Uterus (tissue), 4 donors: ENCODE data around the gene GARIN1A. TPM values are rescaled to one million over a fixed set of nuclear protein-coding genes. Genes with fewer than 3 reads are reported as not detected.
"Not testable (repeated sequence)": the region's sequence is repeated elsewhere in the genome, so short reads cannot be mapped to it uniquely, and the experiment has no call there.

Experiments used
- DNase-seq, 2 donors: peaks; one replicate each; pipeline ENCODE4 v3.0.0-alpha.2; 2019 to 2020
- H3K27ac ChIP-seq, 2 donors: fragments of 200-600 bp; sonication (generic); 1 replicate in 1 of 2; 2 replicates in 1 of 2; pipeline ENCODE4 v1.5.1; 2016 to 2018
- H3K27me3 ChIP-seq, 2 donors: fragments of 200-600 bp; sonication (generic); one replicate each; pipeline ENCODE4 v1.5.1; 2018 to 2019; ENCODE audit warnings: control low read depth in 1 of 2
- H3K36me3 ChIP-seq, 2 donors: fragments of 200-600 bp; sonication (generic); one replicate each; pipeline ENCODE4 v1.5.1; 2019; ENCODE audit warnings: control low read depth in 1 of 2
- H3K4me1 ChIP-seq, 2 donors: fragments of 200-600 bp; sonication (generic); one replicate each; pipeline ENCODE4 v1.5.1; 2018 to 2019; ENCODE audit warnings: control low read depth in 1 of 2
- H3K4me3 ChIP-seq, 2 donors: fragments of 200-600 bp; sonication (generic); 1 replicate in 1 of 2; 2 replicates in 1 of 2; pipeline ENCODE4 v1.5.1; 2018 to 2019; ENCODE audit warnings: mild to moderate bottlenecking in 1 of 2
- H3K9me3 ChIP-seq, 2 donors: fragments of 200-600 bp; sonication (generic); one replicate each; pipeline ENCODE4 v1.5.1; 2019; ENCODE audit warnings: control low read depth in 1 of 2
- CTCF ChIP-seq, 4 experiments: fragments of 200-600 bp in 2 of 4; fragments of 450-650 bp in 2 of 4; sonication (generic) in 2 of 4; IDR thresholded peaks; one replicate each; pipeline ENCODE4 v1.5.1; 2016 to 2019; ENCODE audit warnings: antibody characterized with exemption in 4 of 4, mild to moderate bottlenecking in 2 of 4, moderate library complexity in 1 of 4
- POLR2A ChIP-seq, 2 donors: fragments of 450-650 bp; IDR thresholded peaks; one replicate each; pipeline ENCODE4 v1.6.1; 2016; ENCODE audit warnings: antibody characterized with exemption in 2 of 2, mild to moderate bottlenecking in 1 of 2, moderate library complexity in 1 of 2
- intact Hi-C: fragments of 100-400 bp; cut with DNase I; formaldehyde crosslinking; loops from one replicate; pipeline ENCODE4 v1.15.1; 2023; ENCODE audit warnings: low total_unique reads
- total RNA-seq, 4 donors: library from RNA; depleted of rRNA in 3 of 4; stranded (reverse); fragments of >200 nt in 3 of 4; gene quantifications; one replicate each; pipeline versions ENCODE4 v1.1.0 to v1.2.4, GENCODE V29; 2014 to 2023
- donor health status: DM: yes; HTN: yes; CAD: no.

Gene GARIN1A
- 1 to 10 TPM in 1 of 4 donors, under 1 TPM in 1, not detected in 2; 0.35 to 6.6 TPM for total RNA-seq

GRCh38 chr7:128671992-128672391 lies at the start of gene GARIN1A:
GARIN1A (plus strand) TSS chr7:128672292; CDS start chr7:128672398, 106 bp downstream.
- H3K36me3 ChIP-seq: no peaks in the 10 kb centered on the region
- no peak for TF ChIP-seq CTCF (IDR thresholded peaks at IDR 0.05)
- no peak for TF ChIP-seq POLR2A (IDR thresholded peaks at IDR 0.05)
- no peaks in the 10 kb centered on the region for H3K4me1 ChIP-seq
- no peak for DNase-seq
- H3K27ac ChIP-seq: no peak within 1 kb of the TSS
- no peak within 1 kb of the TSS for H3K4me3 ChIP-seq
- H3K27me3 ChIP-seq: no peaks in the 10 kb centered on the region
- no peaks in the 10 kb centered on the region for H3K9me3 ChIP-seq
- intact Hi-C loops: no loop called here

GRCh38 chr7:128627124-128627523 lies 45.0 kb upstream of the GARIN1A start:
- H3K4me1 ChIP-seq, intact Hi-C loops, H3K27ac ChIP-seq, H3K36me3 ChIP-seq, H3K27me3 ChIP-seq, H3K9me3 ChIP-seq, H3K4me3 ChIP-seq, DNase-seq: not testable (repeated sequence)

- intact Hi-C loops: not testable (repeated sequence)
Observed at GRCh38 chr7:128633915-128634314, 38.2 kb upstream of the GARIN1A start.

GRCh38 chr7:128645206-128645605 lies 26.9 kb upstream of the GARIN1A start:
- H3K27me3 ChIP-seq, H3K4me1 ChIP-seq, H3K27ac ChIP-seq, intact Hi-C loops, H3K4me3 ChIP-seq, H3K9me3 ChIP-seq, H3K36me3 ChIP-seq, DNase-seq: not testable (repeated sequence)

More at GRCh38 chr7:128633915-128634314, 38.2 kb upstream of the GARIN1A start:
- not testable (repeated sequence) for H3K9me3 ChIP-seq, DNase-seq, H3K4me3 ChIP-seq, H3K27me3 ChIP-seq, H3K36me3 ChIP-seq, H3K4me1 ChIP-seq, H3K27ac ChIP-seq

- DNase-seq, intact Hi-C loops, H3K27me3 ChIP-seq, H3K27ac ChIP-seq, H3K9me3 ChIP-seq, H3K36me3 ChIP-seq, H3K4me1 ChIP-seq, H3K4me3 ChIP-seq: not testable (repeated sequence)
Observed at GRCh38 chr7:128645844-128646243, 26.2 kb upstream of the GARIN1A start.

GRCh38 chr7:128646877-128647276 lies 25.2 kb upstream of the GARIN1A start:
- H3K27me3 ChIP-seq, DNase-seq, H3K4me3 ChIP-seq, intact Hi-C loops, H3K4me1 ChIP-seq, H3K27ac ChIP-seq, H3K9me3 ChIP-seq, H3K36me3 ChIP-seq: not testable (repeated sequence)

- H3K4me1 ChIP-seq, H3K27me3 ChIP-seq, intact Hi-C loops, H3K27ac ChIP-seq, H3K4me3 ChIP-seq, DNase-seq, H3K36me3 ChIP-seq, H3K9me3 ChIP-seq: not testable (repeated sequence)
Observed at GRCh38 chr7:128651096-128651495, 21.0 kb upstream of the GARIN1A start.

GRCh38 chr7:128652606-128653005 lies 19.5 kb upstream of the GARIN1A start:
- H3K9me3 ChIP-seq, H3K36me3 ChIP-seq, H3K27ac ChIP-seq, intact Hi-C loops, H3K27me3 ChIP-seq, DNase-seq, H3K4me3 ChIP-seq, H3K4me1 ChIP-seq: not testable (repeated sequence)

- H3K27ac ChIP-seq, H3K27me3 ChIP-seq, H3K4me3 ChIP-seq, H3K9me3 ChIP-seq, H3K36me3 ChIP-seq, DNase-seq, intact Hi-C loops, H3K4me1 ChIP-seq: not testable (repeated sequence)
Observed at GRCh38 chr7:128653197-128653596, 18.9 kb upstream of the GARIN1A start.

GRCh38 chr7:128654080-128654479 lies 18.0 kb upstream of the GARIN1A start:
- H3K9me3 ChIP-seq, H3K36me3 ChIP-seq, H3K27ac ChIP-seq, intact Hi-C loops, H3K4me3 ChIP-seq, DNase-seq, H3K4me1 ChIP-seq, H3K27me3 ChIP-seq: not testable (repeated sequence)

- intact Hi-C loops, H3K27ac ChIP-seq, H3K36me3 ChIP-seq, H3K4me3 ChIP-seq, H3K9me3 ChIP-seq, H3K27me3 ChIP-seq, H3K4me1 ChIP-seq, DNase-seq: not testable (repeated sequence)
Observed at GRCh38 chr7:128654501-128654900, 17.6 kb upstream of the GARIN1A start.

- H3K27ac ChIP-seq, DNase-seq, H3K36me3 ChIP-seq, H3K4me1 ChIP-seq, H3K27me3 ChIP-seq, intact Hi-C loops, H3K4me3 ChIP-seq, H3K9me3 ChIP-seq: not testable (repeated sequence)
Observed at GRCh38 chr7:128658428-128658827, 13.7 kb upstream of the GARIN1A start.
